PC-3 (cell line): Measurements from ENCODE around the gene RPGRIP1. TPM values are rescaled to one million over a fixed set of nuclear protein-coding genes. Genes with fewer than 3 reads are reported as not detected.

Experiments
- ATAC-seq: fragments of 200-7000 bp; cut with Tn5 transposase; 2 replicates; pipeline ENCODE4 v1.9.1; 2020; ENCODE audit warnings: mild to moderate bottlenecking, moderate library complexity
- BruUV-seq: library from RNA; stranded (reverse); fragments of 400-500 nt; replicated peaks from 2 replicates; lab custom pipeline; 2021; lab: Mats Ljungman, UMichigan
- CTCF ChIA-PET: fragments of 300-600 bp; sonication (Branson Sonifier 250); formaldehyde crosslinking; loops from one replicate; lab custom pipeline; 2022; ENCODE audit warnings: antibody characterized with exemption; lab: Charles Lee
- POLR2A ChIA-PET: fragments of 300-600 bp; sonication (Branson Sonifier 250); formaldehyde crosslinking; loops from one replicate; lab custom pipeline; 2022; ENCODE audit warnings: antibody characterized with exemption; ENCODE audit not compliant: unreplicated experiment; lab: Charles Lee
- DNase-seq: peaks from one replicate; pipeline ENCODE4 v3.0.0-alpha.2; 2015
- H2AFZ ChIP-seq: fragments of 300-600 bp; sonication (generic); 2 replicates; pipeline ENCODE4 v1.6.0; 2016; ENCODE audit warnings: antibody characterized with exemption, low read length
- H3F3A ChIP-seq: fragments of 300-600 bp; sonication (generic); one replicate; pipeline ENCODE4 v1.6.0; 2017; ENCODE audit warnings: antibody characterized with exemption, low read length, control low read depth, mild to moderate bottlenecking; ENCODE audit not compliant: unreplicated experiment
- H3K27ac ChIP-seq: fragments of 300-600 bp; sonication (generic); 2 replicates; pipeline ENCODE4 v1.5.1; 2016; ENCODE audit warnings: mild to moderate bottlenecking, low read length
- H3K27me3 ChIP-seq: fragments of 300-600 bp; sonication (generic); 2 replicates; pipeline ENCODE4 v1.6.1; 2016; ENCODE audit warnings: low read length, mixed read lengths
- H3K36me3 ChIP-seq: fragments of 300-600 bp; sonication (generic); 2 replicates; pipeline ENCODE4 v1.6.1; 2016; ENCODE audit warnings: low read depth, mixed run types, low read length, mixed read lengths
- H3K4me1 ChIP-seq: fragments of 300-600 bp; sonication (generic); 2 replicates; pipeline ENCODE4 v1.5.1; 2016; ENCODE audit warnings: low read length; ENCODE audit not compliant: insufficient read depth
- H3K4me2 ChIP-seq: fragments of 300-600 bp; sonication (generic); 2 replicates; pipeline ENCODE4 v1.6.0; 2016; ENCODE audit warnings: low read length
- H3K4me3 ChIP-seq: fragments of 300-600 bp; sonication (generic); 2 replicates; pipeline ENCODE4 v1.5.1; 2016; ENCODE audit warnings: mild to moderate bottlenecking, low read length, mixed read lengths
- H3K79me2 ChIP-seq: fragments of 300-600 bp; sonication (generic); 2 replicates; pipeline ENCODE4 v1.6.1; 2017; ENCODE audit warnings: low read length, mixed read lengths
- H3K9ac ChIP-seq: fragments of 300-600 bp; sonication (generic); 2 replicates; pipeline ENCODE4 v1.6.0; 2016; ENCODE audit warnings: mild to moderate bottlenecking, low read length
- H3K9me2 ChIP-seq: fragments of 300-600 bp; sonication (generic); replicated peaks from 2 replicates; pipeline ENCODE4 v1.6.1; 2016; ENCODE audit warnings: mixed run types, low read length, mixed read lengths
- H3K9me3 ChIP-seq: fragments of 300-600 bp; sonication (generic); 2 replicates; pipeline ENCODE4 v1.6.1; 2016; ENCODE audit warnings: low read length, mixed read lengths
- H4K20me1 ChIP-seq: fragments of 300-600 bp; sonication (generic); 2 replicates; pipeline ENCODE4 v1.6.1; 2016; ENCODE audit warnings: low read length, mixed read lengths
- CTCF ChIP-seq: fragments of 300-600 bp; sonication (generic); conservative IDR thresholded peaks from 2 replicates; pipeline ENCODE4 v1.5.1; 2017; ENCODE audit warnings: antibody characterized with exemption, low read depth, mild to moderate bottlenecking, low read length
- EZH2 ChIP-seq: fragments of 300-600 bp; sonication (generic); IDR thresholded peaks from one replicate; pipeline ENCODE4 v1.6.1; 2017; ENCODE audit warnings: antibody characterized with exemption, mild to moderate bottlenecking, low read length; ENCODE audit not compliant: unreplicated experiment
- EZH2phosphoT487 ChIP-seq: fragments of 300-600 bp; sonication (generic); IDR thresholded peaks from 2 replicates; pipeline ENCODE4 v1.6.1; 2018; ENCODE audit warnings: mild to moderate bottlenecking, antibody characterized with exemption, low read length, borderline replicate concordance
- intact Hi-C: fragments of 100-400 bp; cut with micrococcal nuclease; formaldehyde crosslinking; loops from 2 replicates; pipeline ENCODE4 v1.9.0; 2023
- total RNA-seq: library from RNA; depleted of rRNA; stranded (reverse); fragments of >200 nt; gene quantifications from 2 replicates; pipeline ENCODE4 v1.2.3, GENCODE V29; 2014

RPGRIP1 gene
- total RNA-seq, 1 experiment from 2014 or later = 0.33 TPM

- no peak overlapping the region for H3K4me2 ChIP-seq
- ChIA-PET CTCF (no interaction called here), POLR2A (no interaction called here)
- no peaks in the 10 kb centered on the region for H3K4me1 ChIP-seq
- DNase-seq (no peak), ATAC-seq (no peak)
- H3K27me3 ChIP-seq = no peaks in the 10 kb centered on the region
- peaks cover 10% of the 10 kb centered on the region for H3F3A ChIP-seq
- peaks cover 88% of the 10 kb centered on the region for H4K20me1 ChIP-seq
- no peaks in the 10 kb centered on the region for H3K9me2 ChIP-seq
- no peak overlapping the region for H3K27ac ChIP-seq
- H3K79me2 ChIP-seq = peaks cover 100% of the 10 kb centered on the region
- peaks cover 78% of the 10 kb centered on the region for H3K36me3 ChIP-seq
- intact Hi-C loops = loop anchor here (5.0 kb wide), 1 partner anchor 153 kb away; no protein-coding TSS in a partner anchor
- no peak overlapping the region for H3K4me3 ChIP-seq
- no peaks in the 10 kb centered on the region for H3K9me3 ChIP-seq
- H2AFZ ChIP-seq = no peak overlapping the region
- H3K9ac ChIP-seq = no peak overlapping the region
- BruUV-seq = no TSS peak
- TF ChIP-seq EZH2phosphoT487 (no peak), EZH2 (no peak), CTCF (no peak)
These were observed 35.3 kb upstream of the RPGRIP1 start for GRCh38 chr14:21244544-21244943.

GRCh38 chr14:21245813-21246212 lies 34.1 kb upstream of the RPGRIP1 start:
- no peaks in the 10 kb centered on the region for H3K27me3 ChIP-seq
- no peaks in the 10 kb centered on the region for H3K4me1 ChIP-seq
- no peak overlapping the region for H3K9ac ChIP-seq
- intact Hi-C loops = no loop called here
- no peaks in the 10 kb centered on the region for H3K9me2 ChIP-seq
- no peak overlapping the region for H3K4me3 ChIP-seq
- TF ChIP-seq EZH2phosphoT487 = no peak
- no peak for TF ChIP-seq EZH2
- no peak for TF ChIP-seq CTCF
- H2AFZ ChIP-seq = no peak overlapping the region
- ChIA-PET POLR2A (no interaction called here), CTCF (no interaction called here)
- H3F3A ChIP-seq = peaks cover 10% of the 10 kb centered on the region
- no TSS peak for BruUV-seq
- peaks cover 100% of the 10 kb centered on the region for H3K79me2 ChIP-seq
- H3K36me3 ChIP-seq = peaks cover 82% of the 10 kb centered on the region
- H3K9me3 ChIP-seq = no peaks in the 10 kb centered on the region
- DNase-seq (no peak), ATAC-seq (no peak)
- no peak overlapping the region for H3K4me2 ChIP-seq
- H3K27ac ChIP-seq = no peak overlapping the region
- H4K20me1 ChIP-seq = peaks cover 90% of the 10 kb centered on the region

- peaks cover 87% of the 10 kb centered on the region for H4K20me1 ChIP-seq
- H3K9ac ChIP-seq = no peak overlapping the region
- H3K4me2 ChIP-seq = no peak overlapping the region
- intact Hi-C loops = no loop called here
- peaks cover 12% of the 10 kb centered on the region for H3F3A ChIP-seq
- H3K4me3 ChIP-seq = no peak overlapping the region
- H3K36me3 ChIP-seq = peaks cover 83% of the 10 kb centered on the region
- no peaks in the 10 kb centered on the region for H3K9me3 ChIP-seq
- POLR2A ChIA-PET = no interaction called here
- CTCF ChIA-PET = no interaction called here
- ATAC-seq (no peak), DNase-seq (no peak)
- H2AFZ ChIP-seq = no peak overlapping the region
- TF ChIP-seq EZH2phosphoT487 (no peak), CTCF (no peak), EZH2 (no peak)
- no peaks in the 10 kb centered on the region for H3K27me3 ChIP-seq
- H3K9me2 ChIP-seq = no peaks in the 10 kb centered on the region
- peaks cover 100% of the 10 kb centered on the region for H3K79me2 ChIP-seq
- no peak overlapping the region for H3K27ac ChIP-seq
- no peaks in the 10 kb centered on the region for H3K4me1 ChIP-seq
- no TSS peak for BruUV-seq
These were observed 31.5 kb upstream of the RPGRIP1 start for GRCh38 chr14:21248338-21248737.
